ENCODE measurements around the gene SRD5A1. TPM values are rescaled to one million over a fixed set of nuclear protein-coding genes. Genes with fewer than 3 reads are reported as not detected.

Gene SRD5A1
- polyA plus RNA-seq, 2 of the 4 experiments (the other 2 are of a cell fraction), result 9.7 to 25.4 TPM

GRCh38 chr5:6704361-6704851 is 71.2 kb downstream of the SRD5A1 start:
- TF ChIP-seq KDM1A (IDR thresholded peaks at IDR 0.05; ENCODE audit: low read depth), result no peak
- FAIRE-seq, result no peak
- ChIA-PET POLR2A (no interaction called here), CTCF (no interaction called here)
- peak overlapping the region; percentile 25; the same call in 2 of the 3 replicates for H3K4me2 ChIP-seq
- H3K4me3 ChIP-seq, result no peak overlapping the region
- peak overlapping the region in 1 of 2 experiments; percentile 19; a peak in 1 of 6 replicates for H3K27ac ChIP-seq
- H3K9me3 ChIP-seq, result no peaks in the 10 kb centered on the region
- no peak for DNase-seq (ENCODE audit: low read depth in 1 of 2, low spot score in 1 of 2)
- H3K4me1 ChIP-seq, result 0 out of 3 replicates have a peak, but pooled peaks cover 3% of the 10 kb centered on the region
- ATAC-seq, result peak in 1 of 2 experiments; percentile 55; a peak in 3 of 6 replicates
- 56% methylated on average over 11 of the region's 11 CpGs for WGBS (ENCODE audit: missing lambda C conversion rate)

GRCh38 chr5:6705088-6705487 is 71.8 kb downstream of the SRD5A1 start:
- 85% methylated on average over 6 of the region's 6 CpGs for WGBS (ENCODE audit: missing lambda C conversion rate)
- ChIA-PET CTCF (interaction anchor here (1.7 kb wide), 1 partner anchor 40 kb away, joined by 4 read pairs; no protein-coding TSS in a partner anchor), POLR2A (no interaction called here)
- TF ChIP-seq RAD21 (conservative IDR thresholded peaks at IDR 0.05 in 1 of 2, IDR thresholded peaks at IDR 0.05 in 1 of 2) (no peak), ELK1 (IDR thresholded peaks at IDR 0.05; ENCODE audit: low read depth, low read length) (no peak), USF2 (IDR thresholded peaks at IDR 0.05) (no peak), ZFP36 (IDR thresholded peaks at IDR 0.05; ENCODE audit: borderline replicate concordance, partially characterized antibody) (no peak)
- DNase-seq (ENCODE audit: low read depth in 1 of 2, low spot score in 1 of 2) (no peak), ATAC-seq (no peak), FAIRE-seq (no peak)
- no peak overlapping the region for H3K4me2 ChIP-seq
- H3K4me1 ChIP-seq, result 0 out of 3 replicates have a peak, but pooled peaks cover 3% of the 10 kb centered on the region
- H3K4me3 ChIP-seq, result no peak overlapping the region
- no peak overlapping the region for H3K27ac ChIP-seq
- H3K9me3 ChIP-seq, result no peaks in the 10 kb centered on the region

- 91% methylated on average over 5 of the region's 5 CpGs for WGBS (ENCODE audit: missing lambda C conversion rate)
- POLR2A ChIA-PET, result no interaction called here
- CTCF ChIA-PET, result interaction anchor here (1.7 kb wide), 1 partner anchor 39 kb away, joined by 4 read pairs; no protein-coding TSS in a partner anchor
- TF ChIP-seq NFE2L2 (conservative IDR thresholded peaks at IDR 0.05; ENCODE audit: low read length) (no peak), CTCF (IDR thresholded peaks at IDR 0.05) (no peak), ZNF302 (CRISPR knock-in tag; IDR thresholded peaks at IDR 0.05) (no peak), FOXS1 (CRISPR knock-in tag; IDR thresholded peaks at IDR 0.05) (no peak), HMGXB4 (CRISPR knock-in tag; IDR thresholded peaks at IDR 0.05; ENCODE audit: borderline replicate concordance) (no peak), FOSL2 (IDR thresholded peaks at IDR 0.05) (no peak), FOSL2 (CRISPR knock-in tag; IDR thresholded peaks at IDR 0.05) (no peak)
- FAIRE-seq (no peak), ATAC-seq (no peak), DNase-seq (ENCODE audit: low read depth in 1 of 2, low spot score in 1 of 2) (no peak)
- Histone ChIP-seq H3K4me1 (0 out of 3 replicates have a peak, but pooled peaks cover 3% of the 10 kb centered on the region), H3K4me2 (no peak overlapping the region), H3K9me3 (no peaks in the 10 kb centered on the region), H3K27ac (no peak overlapping the region), H3K4me3 (no peak overlapping the region)
Measured at GRCh38 chr5:6705959-6706358, 72.7 kb downstream of the SRD5A1 start.

- ATAC-seq (no peak), DNase-seq (ENCODE audit: low read depth in 1 of 2, low spot score in 1 of 2) (no peak), FAIRE-seq (no peak)
- ChIA-PET CTCF (no interaction called here), POLR2A (no interaction called here)
- H3K4me3 ChIP-seq, result no peak overlapping the region
- H3K9me3 ChIP-seq, result no peaks in the 10 kb centered on the region
- no peak overlapping the region for H3K4me2 ChIP-seq
- 0 out of 3 replicates have a peak, but pooled peaks cover 6% of the 10 kb centered on the region for H3K4me1 ChIP-seq
- no peak overlapping the region for H3K27ac ChIP-seq
- WGBS (ENCODE audit: missing lambda C conversion rate), result 76% methylated on average over 6 of the region's 6 CpGs
- TF ChIP-seq BCL3 (IDR thresholded peaks at IDR 0.05) (no peak), MYC (IDR thresholded peaks at IDR 0.05; ENCODE audit: borderline replicate concordance, low read length) (no peak), SREBF2 (IDR thresholded peaks at IDR 0.05) (no peak), PHF8 (IDR thresholded peaks at IDR 0.05; ENCODE audit: borderline replicate concordance, low read depth) (no peak), POLR2AphosphoS2 (conservative IDR thresholded peaks at IDR 0.05; ENCODE audit: low read length) (no peak), NR3C1 (IDR thresholded peaks at IDR 0.05) (no peak), CTCF (IDR thresholded peaks at IDR 0.05) (no peak), HOXA7 (CRISPR knock-in tag; IDR thresholded peaks at IDR 0.05) (no peak), CBX8 (IDR thresholded peaks at IDR 0.05) (no peak), ESRRA (IDR thresholded peaks at IDR 0.05; ENCODE audit: borderline replicate concordance, low read length) (no peak)
Measured at GRCh38 chr5:6707852-6708251, 74.6 kb downstream of the SRD5A1 start.

Measured in A549 (cell line).